ENCODE measurements around the gene SHROOM3.

DNA sequence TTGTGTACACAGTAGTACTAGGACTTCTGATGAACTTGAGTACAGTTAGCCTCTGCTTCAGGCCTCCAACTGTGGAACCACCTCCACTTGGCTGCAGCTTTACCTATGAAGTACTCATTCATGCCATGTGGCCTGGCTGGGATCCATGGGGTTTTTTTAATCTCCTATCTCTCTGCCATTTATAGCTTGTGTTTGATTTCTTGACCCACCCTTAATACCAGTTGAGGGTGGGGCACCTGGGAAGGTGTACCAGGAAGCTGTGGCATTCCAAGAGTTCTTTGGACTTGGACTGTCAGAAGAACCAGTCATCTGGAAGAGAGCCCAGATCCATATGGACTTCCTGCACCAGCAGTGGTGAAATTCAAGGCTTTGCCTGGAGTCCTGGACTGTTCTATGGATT is 230.1 kb downstream of the SHROOM3 start:
- TF ChIP-seq, protein P1, sequence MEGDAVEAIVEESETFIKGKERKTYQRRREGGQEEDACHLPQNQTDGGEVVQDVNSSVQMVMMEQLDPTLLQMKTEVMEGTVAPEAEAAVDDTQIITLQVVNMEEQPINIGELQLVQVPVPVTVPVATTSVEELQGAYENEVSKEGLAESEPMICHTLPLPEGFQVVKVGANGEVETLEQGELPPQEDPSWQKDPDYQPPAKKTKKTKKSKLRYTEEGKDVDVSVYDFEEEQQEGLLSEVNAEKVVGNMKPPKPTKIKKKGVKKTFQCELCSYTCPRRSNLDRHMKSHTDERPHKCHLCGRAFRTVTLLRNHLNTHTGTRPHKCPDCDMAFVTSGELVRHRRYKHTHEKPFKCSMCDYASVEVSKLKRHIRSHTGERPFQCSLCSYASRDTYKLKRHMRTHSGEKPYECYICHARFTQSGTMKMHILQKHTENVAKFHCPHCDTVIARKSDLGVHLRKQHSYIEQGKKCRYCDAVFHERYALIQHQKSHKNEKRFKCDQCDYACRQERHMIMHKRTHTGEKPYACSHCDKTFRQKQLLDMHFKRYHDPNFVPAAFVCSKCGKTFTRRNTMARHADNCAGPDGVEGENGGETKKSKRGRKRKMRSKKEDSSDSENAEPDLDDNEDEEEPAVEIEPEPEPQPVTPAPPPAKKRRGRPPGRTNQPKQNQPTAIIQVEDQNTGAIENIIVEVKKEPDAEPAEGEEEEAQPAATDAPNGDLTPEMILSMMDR (IDR thresholded peaks at IDR 0.05): no peak
- TF ChIP-seq POLR2A (IDR thresholded peaks at IDR 0.05): no peak

Data from body of pancreas (tissue), 4 donors.